GM19023 (cell line): ENCODE results near the gene CFAP61.

Source experiments
- ATAC-seq: cut with Tn5 transposase; IDR thresholded peaks from one replicate; pipeline ENCODE4 v1.9.1; 2021; ENCODE audit warnings: mild to moderate bottlenecking, moderate library complexity; ENCODE audit not compliant: unreplicated experiment

Gene CFAP61

GRCh38 chr20:20027284-20027683 lies 25.0 kb upstream of the CFAP61 start:
- no peak for ATAC-seq

GRCh38 chr20:20031790-20032189 lies 20.5 kb upstream of the CFAP61 start:
- no peak for ATAC-seq

GRCh38 chr20:20034486-20034885 lies 17.8 kb upstream of the CFAP61 start:
- no peak for ATAC-seq

- no peak for ATAC-seq
Observed at GRCh38 chr20:20036756-20037155, 15.6 kb upstream of the CFAP61 start.

- ATAC-seq = no peak
Observed at GRCh38 chr20:20037960-20038359, 14.4 kb upstream of the CFAP61 start.

GRCh38 chr20:20038586-20038985 lies 13.7 kb upstream of the CFAP61 start:
- ATAC-seq = no peak

- no peak for ATAC-seq
Observed at GRCh38 chr20:20039752-20040387, 12.5 kb upstream of the CFAP61 start.

GRCh38 chr20:20051767-20052073 lies 612 bp upstream of the CFAP61 start:
- ATAC-seq = no peak

- ATAC-seq = no peak
Observed at GRCh38 chr20:20060234-20060998, 8.1 kb downstream of the CFAP61 start.

- no peak for ATAC-seq
Observed at GRCh38 chr20:20063941-20064702, 11.8 kb downstream of the CFAP61 start.

GRCh38 chr20:20065361-20065760 lies 13.0 kb downstream of the CFAP61 start:
- no peak for ATAC-seq

GRCh38 chr20:20070871-20071726 lies 18.8 kb downstream of the CFAP61 start:
- ATAC-seq = no peak

GRCh38 chr20:20073801-20074371 lies 21.6 kb downstream of the CFAP61 start:
- ATAC-seq = no peak

- ATAC-seq = no peak
Observed at GRCh38 chr20:20075032-20075431, 22.7 kb downstream of the CFAP61 start.

GRCh38 chr20:20076297-20077065 lies 24.1 kb downstream of the CFAP61 start:
- no peak for ATAC-seq

- no peak for ATAC-seq
Observed at GRCh38 chr20:20078041-20078440, 25.7 kb downstream of the CFAP61 start.

GRCh38 chr20:20079102-20079784 lies 26.9 kb downstream of the CFAP61 start:
- no peak for ATAC-seq

GRCh38 chr20:20083807-20084206 lies 31.5 kb downstream of the CFAP61 start:
- ATAC-seq = no peak

- ATAC-seq = no peak
Observed at GRCh38 chr20:20084296-20084752, 32.0 kb downstream of the CFAP61 start.
